GM12873 (cell line): ENCODE results near the gene CTTNBP2.

Experiments
- TF ChIP-seq, protein P1 (sequence below): IDR thresholded peaks from 2 replicates; pipeline ENCODE4 v1.5.1; 2012; ENCODE audit warnings: low read depth, mild to moderate bottlenecking, moderate library complexity, low read length, control low read depth; ENCODE audit not compliant: insufficient read depth; ENCODE audit errors: missing control alignments

CTTNBP2 gene

DNA sequence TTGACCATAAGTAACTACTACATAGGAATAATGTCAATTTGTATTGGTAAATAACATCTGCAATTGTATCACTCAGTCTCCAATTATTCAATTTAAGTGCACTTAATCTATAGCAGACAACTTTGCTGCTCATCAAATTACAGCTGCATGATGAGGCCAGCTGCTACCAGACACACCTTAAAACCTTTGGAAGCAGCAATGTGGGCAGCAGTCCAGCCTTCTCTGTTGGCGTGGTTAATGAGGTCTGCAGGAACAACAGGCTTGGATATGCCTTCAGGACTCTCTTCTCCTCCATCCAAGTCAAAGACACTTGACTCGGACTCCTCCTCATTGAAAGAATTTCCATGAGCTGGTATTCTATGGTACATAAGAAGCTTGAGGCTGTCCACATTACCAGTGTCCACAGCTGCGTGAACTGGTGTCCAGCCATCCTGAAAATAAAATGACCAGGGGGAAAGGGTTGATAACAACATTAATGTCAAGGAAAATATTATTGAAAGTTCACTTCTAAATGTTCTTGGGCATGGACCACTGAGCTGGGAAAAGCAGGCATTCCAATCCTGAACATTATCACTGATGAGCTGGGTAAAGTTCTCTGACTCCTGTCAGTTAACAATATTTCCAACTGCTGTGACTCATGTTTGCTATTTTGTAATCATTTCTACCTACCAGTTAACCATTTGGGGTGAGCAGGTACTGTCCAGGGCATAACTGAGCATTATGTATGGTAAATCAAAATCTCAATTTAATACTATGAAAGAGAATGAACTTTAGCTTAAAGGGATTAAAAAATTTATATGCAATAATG lies 95.7 kb downstream of the CTTNBP2 start:
- TF ChIP-seq, protein P1, sequence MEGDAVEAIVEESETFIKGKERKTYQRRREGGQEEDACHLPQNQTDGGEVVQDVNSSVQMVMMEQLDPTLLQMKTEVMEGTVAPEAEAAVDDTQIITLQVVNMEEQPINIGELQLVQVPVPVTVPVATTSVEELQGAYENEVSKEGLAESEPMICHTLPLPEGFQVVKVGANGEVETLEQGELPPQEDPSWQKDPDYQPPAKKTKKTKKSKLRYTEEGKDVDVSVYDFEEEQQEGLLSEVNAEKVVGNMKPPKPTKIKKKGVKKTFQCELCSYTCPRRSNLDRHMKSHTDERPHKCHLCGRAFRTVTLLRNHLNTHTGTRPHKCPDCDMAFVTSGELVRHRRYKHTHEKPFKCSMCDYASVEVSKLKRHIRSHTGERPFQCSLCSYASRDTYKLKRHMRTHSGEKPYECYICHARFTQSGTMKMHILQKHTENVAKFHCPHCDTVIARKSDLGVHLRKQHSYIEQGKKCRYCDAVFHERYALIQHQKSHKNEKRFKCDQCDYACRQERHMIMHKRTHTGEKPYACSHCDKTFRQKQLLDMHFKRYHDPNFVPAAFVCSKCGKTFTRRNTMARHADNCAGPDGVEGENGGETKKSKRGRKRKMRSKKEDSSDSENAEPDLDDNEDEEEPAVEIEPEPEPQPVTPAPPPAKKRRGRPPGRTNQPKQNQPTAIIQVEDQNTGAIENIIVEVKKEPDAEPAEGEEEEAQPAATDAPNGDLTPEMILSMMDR = no peak

DNA sequence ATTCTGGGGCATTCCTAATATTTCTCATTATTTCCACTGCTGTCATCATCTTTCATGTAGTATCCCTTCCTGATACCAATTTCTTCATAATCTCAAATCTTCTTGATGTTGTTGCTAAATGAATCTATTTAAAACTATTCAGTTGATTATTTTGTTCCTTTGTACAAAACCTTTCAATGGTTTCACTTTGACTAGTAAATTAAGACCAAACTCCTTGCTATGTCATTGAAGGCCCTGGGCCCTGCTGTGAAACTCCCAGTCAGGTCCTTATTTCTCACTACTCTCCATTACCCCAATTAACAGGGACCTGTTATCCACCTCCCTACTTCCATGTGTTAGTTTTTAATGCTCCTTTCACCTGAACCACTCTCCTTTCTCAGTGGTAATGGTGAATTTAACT lies 97.0 kb downstream of the CTTNBP2 start:
- TF ChIP-seq, protein P1 = no peak

DNA sequence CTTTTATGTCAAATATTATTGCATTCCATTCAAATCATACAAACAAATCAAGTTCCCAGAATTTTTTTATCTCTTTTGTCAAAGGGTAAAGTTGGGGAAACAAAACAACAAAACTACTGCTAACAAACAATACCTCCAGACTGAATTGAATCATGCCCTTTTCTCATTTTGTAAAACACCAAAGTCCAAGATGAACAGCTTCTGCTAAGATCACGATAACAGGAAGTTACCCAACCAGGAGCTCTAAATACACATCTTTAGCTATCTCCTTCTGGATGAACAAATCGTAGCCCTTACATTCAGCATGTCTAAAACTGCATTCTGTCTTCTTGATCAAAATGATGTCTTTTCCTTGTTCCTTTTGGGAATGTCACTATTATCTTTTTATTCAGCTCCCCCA lies 97.4 kb downstream of the CTTNBP2 start:
- TF ChIP-seq, protein P1 = no peak

DNA sequence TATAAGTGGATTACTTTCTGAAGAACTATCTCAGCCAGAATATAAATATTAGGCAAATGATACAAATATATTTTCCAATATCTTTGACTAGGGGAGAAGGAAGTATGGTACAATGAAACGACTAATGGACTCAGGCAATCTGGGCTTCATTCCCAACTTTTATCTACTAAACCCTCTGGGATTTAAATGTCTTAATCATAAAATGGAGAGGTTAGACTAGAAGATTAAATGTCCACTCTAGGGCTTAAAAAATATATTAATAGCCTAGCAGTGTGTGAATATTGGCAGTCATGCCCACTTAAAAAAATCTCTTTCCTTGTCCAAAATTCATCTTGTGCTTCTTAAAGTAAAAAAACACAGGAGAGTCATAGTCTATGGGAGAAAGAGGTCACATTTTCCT lies 98.3 kb downstream of the CTTNBP2 start:
- TF ChIP-seq, protein P1 = no peak

DNA sequence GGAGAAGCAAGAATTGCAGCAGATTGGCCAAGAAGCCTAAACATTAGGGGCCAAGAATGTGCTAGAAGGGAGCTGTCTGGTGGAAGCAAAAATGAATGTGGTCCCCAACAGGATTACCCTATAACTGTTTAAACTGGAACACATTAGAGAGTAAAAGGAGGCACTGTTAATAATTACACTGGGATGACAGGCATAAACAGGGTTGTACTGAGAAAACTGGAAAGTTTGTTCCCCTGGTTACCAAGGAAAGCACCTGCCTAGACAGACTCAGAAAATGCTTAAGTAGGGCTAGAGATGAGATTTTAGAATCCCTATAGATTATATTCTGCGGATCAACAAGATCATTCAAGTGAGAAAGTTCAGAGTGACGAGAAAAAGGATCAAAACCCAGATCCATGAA lies 100.8 kb downstream of the CTTNBP2 start:
- TF ChIP-seq, protein P1 = no peak

DNA sequence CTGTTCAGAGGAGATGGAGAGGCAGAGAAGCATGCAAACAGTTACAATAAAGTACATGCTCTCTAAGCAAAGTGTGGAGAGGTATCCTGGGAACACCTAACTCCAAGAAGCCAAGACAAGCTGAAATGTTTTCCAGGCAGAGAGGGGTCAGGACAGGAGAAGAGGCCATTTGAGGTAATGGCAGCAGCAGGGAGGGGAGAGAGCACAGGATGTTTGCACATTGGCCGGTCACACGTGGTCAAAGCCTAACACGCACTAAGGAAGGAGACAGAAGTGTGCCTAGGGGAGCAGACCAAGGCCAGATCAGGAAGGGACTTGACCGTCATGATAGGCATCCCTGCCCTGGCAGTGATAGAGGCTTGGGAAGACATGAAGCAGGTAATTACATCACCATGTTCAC lies 101.5 kb downstream of the CTTNBP2 start:
- TF ChIP-seq, protein P1 = no peak

DNA sequence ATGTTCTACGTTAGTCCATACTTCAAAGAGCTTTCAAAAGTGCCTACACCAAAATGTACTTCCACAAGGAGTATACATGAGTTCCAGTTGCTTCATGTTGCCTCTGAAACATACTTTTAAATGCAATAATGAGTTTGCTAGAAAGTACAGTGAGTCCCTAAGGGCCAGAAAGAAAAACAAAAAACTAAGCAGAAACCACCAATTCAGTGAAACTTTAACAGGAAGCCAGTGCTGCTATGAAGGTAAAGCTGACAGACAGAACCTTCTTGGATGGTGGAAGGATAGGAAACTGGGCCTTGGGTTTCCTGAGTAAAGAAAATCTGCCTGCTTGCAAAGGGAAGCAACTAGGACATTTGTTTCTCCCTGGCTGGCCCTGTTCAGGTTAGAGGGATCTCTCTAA lies 104.2 kb downstream of the CTTNBP2 start:
- TF ChIP-seq, protein P1 = no peak
